ENCODE data around the gene CC2D1A.
"Not testable (repeated sequence)": the region's sequence is repeated elsewhere in the genome, so short reads cannot be mapped to it uniquely, and the experiment has no call there.

DNA sequence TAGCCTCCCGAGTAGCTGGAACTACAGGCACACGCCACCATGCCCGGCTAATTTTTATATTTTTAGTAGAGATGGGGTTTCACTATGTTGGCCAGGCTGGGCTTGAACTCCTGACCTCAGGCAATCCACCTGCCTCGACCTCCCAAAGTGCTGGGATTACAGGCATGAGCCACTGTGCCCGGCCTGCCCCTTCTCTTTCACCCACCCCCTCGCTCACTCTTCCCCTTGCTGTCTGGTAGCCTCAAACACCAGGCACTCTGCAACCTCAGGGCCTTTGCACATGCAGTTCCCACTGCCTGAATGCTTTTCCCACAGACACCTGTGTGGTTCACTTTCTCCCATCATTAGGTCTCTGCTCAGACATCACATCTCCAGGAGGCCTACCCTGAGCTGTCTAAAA, 16.1 kb downstream of the CC2D1A start:
- TF ChIP-seq, protein P1, sequence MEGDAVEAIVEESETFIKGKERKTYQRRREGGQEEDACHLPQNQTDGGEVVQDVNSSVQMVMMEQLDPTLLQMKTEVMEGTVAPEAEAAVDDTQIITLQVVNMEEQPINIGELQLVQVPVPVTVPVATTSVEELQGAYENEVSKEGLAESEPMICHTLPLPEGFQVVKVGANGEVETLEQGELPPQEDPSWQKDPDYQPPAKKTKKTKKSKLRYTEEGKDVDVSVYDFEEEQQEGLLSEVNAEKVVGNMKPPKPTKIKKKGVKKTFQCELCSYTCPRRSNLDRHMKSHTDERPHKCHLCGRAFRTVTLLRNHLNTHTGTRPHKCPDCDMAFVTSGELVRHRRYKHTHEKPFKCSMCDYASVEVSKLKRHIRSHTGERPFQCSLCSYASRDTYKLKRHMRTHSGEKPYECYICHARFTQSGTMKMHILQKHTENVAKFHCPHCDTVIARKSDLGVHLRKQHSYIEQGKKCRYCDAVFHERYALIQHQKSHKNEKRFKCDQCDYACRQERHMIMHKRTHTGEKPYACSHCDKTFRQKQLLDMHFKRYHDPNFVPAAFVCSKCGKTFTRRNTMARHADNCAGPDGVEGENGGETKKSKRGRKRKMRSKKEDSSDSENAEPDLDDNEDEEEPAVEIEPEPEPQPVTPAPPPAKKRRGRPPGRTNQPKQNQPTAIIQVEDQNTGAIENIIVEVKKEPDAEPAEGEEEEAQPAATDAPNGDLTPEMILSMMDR (conservative IDR thresholded peaks at IDR 0.05; ENCODE audit: low read depth, low read length), result not testable (repeated sequence)
- not testable (repeated sequence) for TF ChIP-seq EZH2 (IDR thresholded peaks at IDR 0.05; ENCODE audit: low read length, unreplicated experiment)
